ENCODE data around the gene PSMD9.
"Not testable (repeated sequence)": the region's sequence is repeated elsewhere in the genome, so short reads cannot be mapped to it uniquely, and the experiment has no call there.

Gene PSMD9

DNA sequence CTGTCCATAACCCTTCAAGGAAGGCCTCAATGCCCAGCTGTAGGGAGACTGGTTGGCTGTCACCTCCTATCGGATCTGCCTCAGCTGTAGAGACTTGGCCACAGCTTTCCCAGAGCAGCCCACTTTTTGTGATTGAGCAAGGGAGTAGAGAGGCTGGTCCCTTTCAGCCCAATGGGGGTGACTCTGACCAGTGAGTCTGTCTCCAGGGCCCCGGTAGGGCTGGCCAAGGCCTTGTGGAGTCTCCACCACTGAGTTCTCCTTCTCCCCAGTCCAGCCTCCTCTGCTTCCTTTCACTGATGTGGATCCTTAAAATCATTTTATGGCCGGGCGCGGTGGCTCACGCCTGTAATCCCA lies 15.4 kb upstream of the PSMD9 start:
- DNase-seq (ENCODE audit: low spot score) = no peak

- no peak for DNase-seq (ENCODE audit: low spot score)
Measured at GRCh38 chr12:121874071-121874470, 14.5 kb upstream of the PSMD9 start.

DNA sequence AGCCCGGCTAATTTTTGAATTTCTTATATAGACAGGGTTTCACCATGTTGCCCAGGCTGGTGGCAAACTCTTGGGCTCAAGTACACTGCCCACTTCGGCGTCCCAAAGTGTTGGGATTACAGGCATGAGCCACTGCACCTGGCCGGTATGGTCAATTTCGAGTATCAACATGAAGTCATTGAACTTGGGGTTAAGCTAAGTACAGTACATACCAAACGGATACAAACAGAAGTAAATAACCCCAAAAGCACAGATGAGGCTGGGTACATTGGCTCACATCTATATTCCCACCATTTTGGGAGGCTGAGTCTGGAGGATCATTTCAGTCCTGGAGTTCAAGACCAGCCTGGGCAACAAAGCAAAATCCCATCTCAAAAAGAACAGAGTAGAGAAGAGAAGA lies 13.0 kb upstream of the PSMD9 start:
- no peak for DNase-seq (ENCODE audit: low spot score)

GRCh38 chr12:121876080-121876447 lies 12.5 kb upstream of the PSMD9 start:
- DNase-seq (ENCODE audit: low spot score) = not testable (repeated sequence)

GRCh38 chr12:121883315-121883660 lies 5.3 kb upstream of the PSMD9 start:
- peak; percentile 12 for DNase-seq (ENCODE audit: low spot score)

- not testable (repeated sequence) for DNase-seq (ENCODE audit: low spot score)
Measured at GRCh38 chr12:121885129-121885528, 3.5 kb upstream of the PSMD9 start.

DNA sequence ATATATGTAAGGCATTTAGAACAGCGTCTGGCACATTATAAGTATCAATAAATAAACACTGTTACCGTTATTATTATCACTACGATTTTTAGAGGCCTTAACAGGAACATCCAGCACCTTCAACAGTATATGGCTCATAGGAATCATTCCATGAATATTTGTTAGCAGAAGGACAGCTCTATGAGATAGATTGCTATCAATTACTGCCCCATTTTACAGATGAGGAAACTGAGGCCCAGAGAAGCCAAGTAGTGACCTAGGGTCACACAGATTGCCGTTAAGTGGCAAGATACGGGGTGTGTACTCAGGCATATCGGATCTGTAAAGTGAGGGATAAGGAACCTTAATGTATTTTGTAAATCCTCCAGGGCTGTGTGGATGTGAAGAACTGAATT lies 510 bp upstream of the PSMD9 start:
- DNase-seq (ENCODE audit: low spot score) = no peak

GRCh38 chr12:121889274-121889624 lies 659 bp downstream of the PSMD9 start:
- DNase-seq (ENCODE audit: low spot score) = no peak

- not testable (repeated sequence) for DNase-seq (ENCODE audit: low spot score)
Measured at GRCh38 chr12:121889661-121890060, 1.1 kb downstream of the PSMD9 start.

DNA sequence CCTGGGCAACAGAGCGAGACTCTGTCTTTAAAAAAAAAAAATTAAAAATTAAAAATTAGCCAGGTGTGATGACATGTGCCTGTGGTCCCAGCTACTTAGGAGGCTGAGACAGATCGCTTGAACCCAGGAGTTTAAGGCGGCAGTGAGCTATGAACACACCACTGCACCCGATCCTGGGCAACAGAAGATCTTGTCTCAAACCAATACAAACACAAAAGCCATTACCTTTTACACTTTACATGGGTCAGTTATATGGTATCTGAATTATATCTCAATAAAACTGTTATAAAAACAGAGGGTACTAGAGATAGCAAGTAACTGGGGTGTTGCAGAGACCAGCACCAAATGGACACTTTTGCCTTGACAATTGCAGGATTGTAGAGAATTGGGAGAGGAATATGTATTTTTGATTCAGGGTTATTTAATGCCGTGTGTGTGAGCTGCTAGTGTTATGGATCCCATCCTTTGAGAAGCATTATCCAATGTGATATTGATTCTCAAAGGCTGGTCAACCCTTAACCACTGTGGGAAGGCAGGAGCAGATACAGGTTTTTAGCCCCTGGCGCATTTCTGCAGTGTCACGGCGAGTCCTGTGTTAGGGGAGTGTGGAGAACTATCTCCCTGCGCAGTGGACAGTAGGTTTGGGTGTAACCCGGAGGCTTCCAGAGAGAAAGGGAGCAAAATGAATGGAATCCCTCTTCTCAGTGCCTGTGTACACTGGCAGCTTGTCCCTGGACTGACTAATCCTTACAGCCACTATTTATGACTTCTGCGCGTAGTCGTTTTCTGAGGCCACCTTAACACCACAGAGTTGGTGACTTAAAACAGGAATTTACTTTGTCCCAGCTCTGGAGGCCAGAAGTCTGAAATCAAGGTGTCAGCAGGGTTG lies 4.3 kb downstream of the PSMD9 start:
- no peak for DNase-seq (ENCODE audit: low spot score)

- DNase-seq (ENCODE audit: low spot score) = peak; percentile 49
Measured at GRCh38 chr12:121893961-121894460, 5.4 kb downstream of the PSMD9 start.

DNA sequence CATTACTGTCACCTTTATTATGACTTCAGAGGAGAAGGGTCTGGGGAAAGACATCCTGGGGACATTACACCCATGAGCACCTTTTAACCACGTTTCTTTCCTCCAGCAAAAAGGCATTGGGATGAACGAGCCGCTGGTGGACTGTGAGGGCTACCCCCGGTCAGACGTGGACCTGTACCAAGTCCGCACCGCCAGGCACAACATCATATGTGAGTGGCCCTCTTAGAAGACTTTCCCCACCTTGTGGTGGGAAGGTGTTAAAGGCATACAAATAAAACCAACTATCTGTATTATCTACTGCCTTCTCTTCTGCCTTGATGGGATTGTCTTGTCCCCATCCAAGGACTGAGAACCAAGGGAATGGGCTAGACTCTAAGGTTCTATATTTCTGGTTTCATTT lies 6.0 kb downstream of the PSMD9 start:
- no peak for DNase-seq (ENCODE audit: low spot score)

DNA sequence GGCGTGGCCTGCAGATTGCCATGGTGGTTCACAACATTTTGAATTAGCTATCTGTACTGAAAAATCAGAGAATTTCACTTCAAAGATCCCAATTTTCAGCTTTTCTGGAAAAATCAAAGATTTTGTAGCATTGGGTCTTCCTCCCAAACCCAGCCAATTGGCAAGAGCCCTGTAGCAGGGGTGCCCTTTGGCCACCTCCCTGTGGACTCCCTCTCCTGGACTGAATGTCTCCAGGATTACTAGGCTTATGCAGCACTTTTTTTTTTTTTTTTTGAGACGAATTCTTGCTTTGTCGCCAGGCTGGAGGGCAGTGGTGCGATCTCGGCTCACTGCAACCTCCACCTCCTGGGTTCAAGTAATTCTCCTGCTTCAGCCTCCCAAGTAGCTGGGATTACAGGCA lies 9.7 kb downstream of the PSMD9 start:
- no peak for DNase-seq (ENCODE audit: low spot score)

DNA sequence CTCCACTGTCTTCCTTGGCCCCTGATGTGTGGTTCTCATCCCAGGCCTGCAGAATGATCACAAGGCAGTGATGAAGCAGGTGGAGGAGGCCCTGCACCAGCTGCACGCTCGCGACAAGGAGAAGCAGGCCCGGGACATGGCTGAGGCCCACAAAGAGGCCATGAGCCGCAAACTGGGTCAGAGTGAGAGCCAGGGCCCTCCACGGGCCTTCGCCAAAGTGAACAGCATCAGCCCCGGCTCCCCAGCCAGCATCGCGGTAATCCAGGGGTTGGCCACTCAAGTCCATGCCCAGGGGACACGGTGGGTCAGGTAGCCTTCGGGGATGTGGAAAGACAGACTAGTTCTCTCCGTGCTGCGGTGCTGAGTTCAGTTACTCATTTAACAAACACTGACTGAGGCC lies 11.0 kb downstream of the PSMD9 start:
- no peak for DNase-seq (ENCODE audit: low spot score)

DNA sequence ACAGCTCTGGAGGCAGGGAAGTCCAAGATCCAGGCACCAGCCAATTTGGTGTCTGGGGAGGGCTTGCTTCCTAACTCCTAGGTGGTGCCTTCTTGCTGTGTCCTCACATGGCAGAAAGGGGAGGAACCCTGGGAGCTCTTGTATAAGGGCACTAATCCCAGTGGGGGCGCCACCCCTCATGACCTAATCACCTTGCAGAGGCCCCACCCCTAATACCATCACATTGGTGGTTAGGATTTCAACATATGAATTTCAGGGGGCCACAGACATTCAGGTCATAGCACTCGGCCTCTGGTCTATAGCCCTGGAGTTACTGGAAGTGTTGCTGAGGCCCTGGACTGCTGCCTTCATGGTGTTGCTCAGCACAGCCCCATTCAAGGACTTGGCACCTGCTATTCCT lies 14.6 kb downstream of the PSMD9 start:
- DNase-seq (ENCODE audit: low spot score) = no peak

DNA sequence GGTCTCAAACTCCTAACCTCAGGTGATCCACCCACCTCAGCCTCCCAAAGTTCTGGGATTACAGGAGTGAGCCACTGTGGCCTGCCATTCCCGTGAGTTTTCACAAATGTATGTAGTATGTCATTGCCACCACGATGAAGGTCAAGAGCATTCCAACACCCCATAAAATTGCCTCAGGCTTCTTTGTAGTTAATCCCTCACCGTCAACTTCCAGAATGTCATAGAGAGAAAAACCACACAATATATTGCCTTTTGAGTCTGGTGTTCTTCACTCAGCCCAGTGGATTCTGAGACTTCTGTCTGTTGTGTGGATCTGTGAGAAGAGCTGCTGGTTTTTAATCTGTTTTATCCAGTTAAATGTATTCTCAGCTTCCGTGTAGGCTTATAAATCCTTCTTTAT lies 17.2 kb downstream of the PSMD9 start:
- peak; percentile 57 for DNase-seq (ENCODE audit: low spot score)

GRCh38 chr12:121908702-121909101 lies 20.1 kb downstream of the PSMD9 start:
- DNase-seq (ENCODE audit: low spot score) = peak; percentile 26

- DNase-seq (ENCODE audit: low spot score) = no peak
Measured at GRCh38 chr12:121911824-121912585, 23.4 kb downstream of the PSMD9 start.

- no peak for DNase-seq (ENCODE audit: low spot score)
Measured at GRCh38 chr12:121915841-121916321, 27.3 kb downstream of the PSMD9 start.

- DNase-seq (ENCODE audit: low spot score) = peak; percentile 50
Measured at GRCh38 chr12:121916719-121917118, 28.1 kb downstream of the PSMD9 start.

DNA sequence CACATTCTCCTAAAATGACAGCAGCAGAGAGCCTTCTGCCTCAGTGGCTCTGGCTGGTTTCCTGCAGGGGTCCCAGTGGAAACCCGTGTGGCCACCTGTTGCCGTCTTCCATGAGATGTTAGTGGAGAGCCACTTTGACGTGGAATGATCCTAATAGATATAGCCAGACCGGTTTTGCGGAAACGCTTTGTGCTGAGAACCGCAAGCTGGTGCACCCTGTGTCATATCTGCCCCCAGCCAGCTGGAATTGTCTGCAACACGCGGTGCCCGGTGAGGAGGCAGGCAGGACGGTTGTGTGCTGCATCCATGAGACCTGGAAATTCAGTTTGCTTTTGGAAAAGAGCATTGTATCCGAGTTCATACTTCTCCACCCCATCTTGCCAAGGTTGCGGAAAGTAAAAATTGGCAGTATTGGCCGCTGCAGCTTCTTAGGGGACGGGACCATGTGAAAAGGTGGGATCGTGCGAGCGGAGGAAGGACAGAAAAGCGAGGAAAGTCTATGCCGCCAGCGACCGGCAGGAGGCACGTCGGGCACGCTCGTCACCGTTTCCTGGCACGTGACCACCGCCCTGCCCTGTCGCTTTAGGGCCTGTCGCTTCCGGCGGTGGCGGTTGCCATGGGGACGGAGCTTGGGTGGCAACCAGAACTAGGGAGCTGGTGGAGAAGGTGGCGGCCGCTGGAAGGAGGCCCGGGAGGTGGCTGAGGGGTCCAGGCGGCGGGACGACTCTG lies 29.5 kb downstream of the PSMD9 start, which contains the start of gene CFAP251:
CFAP251 (plus strand) TSS at position 643 of the 729 bp plus-strand sequence. CDS start 2,714 bp downstream, outside the sequence.
- peak; percentile 92 for DNase-seq (ENCODE audit: low spot score)

DNA sequence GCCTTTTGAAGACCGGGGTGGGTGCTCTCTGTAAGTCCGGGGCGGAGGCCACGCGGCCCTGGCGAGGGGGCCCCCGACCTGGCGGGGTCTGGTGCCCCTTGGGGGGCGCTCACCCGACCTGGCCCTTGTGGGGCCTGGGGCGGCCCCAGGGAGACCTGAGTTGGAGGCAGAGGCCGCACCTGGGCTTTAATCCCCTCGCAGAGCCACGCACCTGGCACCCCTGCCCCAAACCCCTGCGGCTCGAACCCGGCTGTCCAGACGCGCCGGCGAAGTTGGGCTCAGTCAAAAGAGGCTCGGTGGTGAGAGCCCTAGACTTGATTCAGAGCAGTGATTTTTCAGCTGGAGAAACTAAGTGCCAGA lies 30.1 kb downstream of the PSMD9 start:
- DNase-seq (ENCODE audit: low spot score) = no peak

DNA sequence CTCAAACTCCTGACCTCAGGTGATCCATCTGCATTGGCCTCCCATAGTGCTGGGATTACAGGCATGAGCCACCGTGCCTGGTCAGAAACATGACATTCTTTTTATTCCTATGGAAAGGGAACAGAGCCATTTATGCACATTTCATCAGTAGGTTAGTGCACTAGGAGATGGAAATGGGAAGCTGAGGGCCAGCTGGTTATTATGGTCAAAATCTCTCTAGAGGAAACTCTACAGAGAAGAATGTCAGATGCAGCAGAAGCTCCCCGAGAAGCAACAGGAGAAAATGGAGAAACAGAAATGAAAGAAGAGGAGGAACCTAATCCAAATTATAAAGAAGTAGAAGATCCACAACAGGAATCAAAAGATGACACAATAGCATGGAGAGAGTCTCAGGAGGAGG lies 32.5 kb downstream of the PSMD9 start:
- DNase-seq (ENCODE audit: low spot score) = no peak

Data from SW480 (cell line).